Measurements from ENCODE around the gene RNF222. TPM values are rescaled to one million over a fixed set of nuclear protein-coding genes. Genes with fewer than 3 reads are reported as not detected.

Gene RNF222
- total and polyA plus RNA-seq, 2 of the 8 experiments (the other 6 are each of a cell fraction or from before 2014, with no cell fraction given): not detected

DNA sequence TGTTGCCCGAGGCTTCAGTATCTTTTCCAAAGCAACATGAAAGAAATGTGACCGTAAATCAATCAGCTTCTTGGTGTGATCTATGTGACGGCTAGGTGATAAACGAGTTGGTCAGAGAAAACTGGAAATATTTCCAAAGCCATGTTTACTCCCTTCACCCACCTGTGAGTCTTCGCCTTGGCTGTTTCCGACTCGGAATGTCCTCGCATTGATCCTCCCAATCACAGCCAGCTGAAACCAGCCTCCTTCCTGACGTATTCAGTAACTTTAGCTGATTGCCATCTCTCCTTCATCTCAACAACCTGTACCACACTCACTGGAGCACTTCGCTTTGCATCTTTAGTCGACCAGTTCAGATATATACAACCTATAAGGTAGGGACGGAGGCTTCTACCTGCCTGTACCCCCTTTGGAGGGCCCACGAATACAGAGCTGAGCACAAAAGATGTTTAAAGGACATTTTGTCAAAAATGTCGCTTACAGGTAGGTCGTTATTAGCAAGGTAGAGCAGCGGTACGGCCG lies 21.8 kb downstream of the RNF222 start:
- no peak for DNase-seq (ENCODE audit: low read depth in 1 of 2, low spot score in 2 of 2)

More for the DNA sequence above, 21.8 kb downstream of the RNF222 start:
- H3K4me3 ChIP-seq (ENCODE audit: extremely low read depth in 1 of 4, insufficient read depth in 2 of 4, low read depth in 3 of 4, low read length in 4 of 4): peak overlapping the region; percentile 48 to 84 (median 72)
- WGBS, 2 experiments (ENCODE audit: extremely low coverage in 1 of 2, insufficient coverage in 1 of 2, insufficient read length in 1 of 2, insufficient replicate concordance in 2 of 2, low coverage in 1 of 2, low lambda C conversion rate in 2 of 2, missing lambda C conversion rate in 1 of 2): 59% methylated on average over 18 of the region's 18 CpGs; no CpG with 5 or more reads in 1 of the 2 experiments
- H3K18ac ChIP-seq (ENCODE audit: extremely low read depth, low read length): no peak overlapping the region; the same call in 1 of the 2 replicates
- no peak overlapping the region for H2BK20ac ChIP-seq (ENCODE audit: low read length)
- H3K27ac ChIP-seq (ENCODE audit: low read depth, low read length): peak overlapping the region; percentile 86
- H4K8ac ChIP-seq (ENCODE audit: extremely low read depth, insufficient read depth, low read length): no peak overlapping the region; the same call in 1 of the 2 replicates
- no peak overlapping the region for H3K23ac ChIP-seq (ENCODE audit: insufficient read length)
- no peaks in the 10 kb centered on the region for H3K27me3 ChIP-seq (replicated peaks in 1 of 4; ENCODE audit: control insufficient read depth in 3 of 4, extremely low read depth in 1 of 4, insufficient read depth in 3 of 4, low read length in 3 of 4)
- H4K5ac ChIP-seq (ENCODE audit: insufficient read length, low read depth, low read length): peak overlapping the region; percentile 55
- H2AFZ ChIP-seq (ENCODE audit: low read length): no peak overlapping the region
- TF ChIP-seq SIN3A (conservative IDR thresholded peaks at IDR 0.05 in 1 of 2, IDR thresholded peaks at IDR 0.05 in 1 of 2; ENCODE audit: low read depth in 1 of 2, low read length in 2 of 2) (peak; percentile 65 to 77; a peak in 2 of 4 replicates), CHD1 (IDR thresholded peaks at IDR 0.05; ENCODE audit: low read depth, low read length) (no peak)
- POLR2A ChIA-PET (ENCODE audit: partially characterized antibody): interaction anchor here (0.6 to 4.3 kb wide), 36 partner anchors 8 to 188 kb away, joined by 3 to 66 read pairs (median 4); partner anchors contain the start of genes ARHGEF15, AURKB, CTC1 and ODF4
- H3K4ac ChIP-seq (replicated peaks; ENCODE audit: insufficient read length, low read depth, low read length): peak overlapping the region; percentile 0
- CTCF ChIA-PET (ENCODE audit: partially characterized antibody): interaction anchor here (0.8 to 2.0 kb wide), 7 partner anchors 9 to 302 kb away, joined by 3 to 8 read pairs (median 3); no protein-coding TSS in a partner anchor
- peak overlapping the region; percentile 77; the same call in 1 of the 2 replicates for H2BK12ac ChIP-seq (ENCODE audit: low read depth, low read length)
- H3K36me3 ChIP-seq (ENCODE audit: control insufficient read depth in 2 of 4, insufficient read depth in 4 of 4, low read length in 3 of 4): peaks cover 24 to 47% (median 36%) of the 10 kb centered on the region in 4 experiments
- H3K4me1 ChIP-seq (replicated peaks in 1 of 4; ENCODE audit: control insufficient read depth in 3 of 4, insufficient read depth in 4 of 4, low read length in 3 of 4): peaks cover 0 to 12% (median 0%) of the 10 kb centered on the region in 4 experiments; a peak in 4 of 7 replicates
- 0 out of 2 replicates have a peak, but pooled peaks cover 2% of the 10 kb centered on the region for H3K79me1 ChIP-seq (ENCODE audit: low read depth, low read length)
- peak overlapping the region; percentile 30 for H4K91ac ChIP-seq (replicated peaks; ENCODE audit: insufficient read length, low read length)
- H2BK120ac ChIP-seq (replicated peaks; ENCODE audit: low read depth, low read length): no peak overlapping the region
- H3K56ac ChIP-seq (replicated peaks; ENCODE audit: insufficient read length, low read depth, low read length): no peak overlapping the region
- peak overlapping the region; percentile 54 for H3K14ac ChIP-seq (ENCODE audit: insufficient read length)
- peak overlapping the region; percentile 14; the same call in 1 of the 2 replicates for H2AK5ac ChIP-seq (ENCODE audit: low read depth, low read length)
- H2BK15ac ChIP-seq (ENCODE audit: low read length): no peak overlapping the region
- H3K79me2 ChIP-seq (ENCODE audit: control insufficient read depth in 1 of 2, insufficient read depth in 2 of 2, low read length in 2 of 2): peaks cover 0 to 19% of the 10 kb centered on the region in 2 experiments; a peak in 2 of 4 replicates
- no peaks in the 10 kb centered on the region; a peak in 1 of 4 replicates for H3K9me3 ChIP-seq (ENCODE audit: insufficient read depth in 2 of 2, low read depth in 1 of 2, low read length in 1 of 2)
- peaks cover 9% of the 10 kb centered on the region for H3K23me2 ChIP-seq (ENCODE audit: low read depth, low read length)
- H2BK5ac ChIP-seq (ENCODE audit: low read depth, low read length): peak overlapping the region; percentile 86; the same call in 1 of the 2 replicates
- H3K9ac ChIP-seq (replicated peaks in 1 of 4; ENCODE audit: extremely low read depth in 1 of 4, low read depth in 3 of 4, low read length in 3 of 4): peak overlapping the region in 3 of 4 experiments; percentile 81 to 91 (median 88); a peak in 6 of 7 replicates
- H4K20me1 ChIP-seq (replicated peaks in 1 of 2; ENCODE audit: control insufficient read depth in 1 of 2, insufficient read depth in 2 of 2, low read length in 2 of 2): peaks cover 4 to 10% of the 10 kb centered on the region in 2 experiments
- peak overlapping the region; percentile 85 to 90 for H3K4me2 ChIP-seq (ENCODE audit: insufficient read depth in 1 of 2, low read depth in 2 of 2, low read length in 2 of 2)
- no peak for FAIRE-seq

All from H1 (cell line).